GM18868 (cell line): ENCODE data around the gene PAX7.
"Not testable (repeated sequence)": the region's sequence is repeated elsewhere in the genome, so short reads cannot be mapped to it uniquely, and the experiment has no call there.

Experiments
- ATAC-seq: cut with Tn5 transposase; IDR thresholded peaks from one replicate; pipeline ENCODE4 v1.9.1; 2021; ENCODE audit warnings: mild to moderate bottlenecking, moderate library complexity; ENCODE audit not compliant: unreplicated experiment

Gene PAX7

GRCh38 chr1:18748435-18748834 lies 117.8 kb downstream of the PAX7 start:
- ATAC-seq = no peak

DNA sequence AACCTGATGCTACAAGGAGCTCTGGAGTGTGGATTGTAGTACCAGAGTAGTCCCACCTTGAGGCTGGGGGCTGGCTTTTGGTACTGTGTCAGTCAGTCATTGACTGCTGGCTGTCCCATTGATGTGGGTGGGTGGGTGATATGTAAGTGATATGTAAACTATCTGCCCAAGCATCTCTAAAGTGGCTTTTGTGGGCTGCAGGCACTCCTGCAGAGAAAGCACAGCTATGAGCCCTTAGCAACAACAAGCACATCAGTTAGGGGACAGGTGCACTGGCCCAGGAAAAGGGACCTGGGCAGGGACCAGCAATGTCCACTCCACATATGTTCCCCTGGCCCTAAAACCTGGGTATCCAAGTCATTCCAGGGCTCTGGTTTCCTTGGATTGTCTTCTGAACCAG lies 118.9 kb downstream of the PAX7 start:
- ATAC-seq = no peak

GRCh38 chr1:18750600-18750999 lies 120.0 kb downstream of the PAX7 start:
- ATAC-seq = no peak

- ATAC-seq = no peak
These were observed 120.8 kb downstream of the PAX7 start for GRCh38 chr1:18751425-18751824.

DNA sequence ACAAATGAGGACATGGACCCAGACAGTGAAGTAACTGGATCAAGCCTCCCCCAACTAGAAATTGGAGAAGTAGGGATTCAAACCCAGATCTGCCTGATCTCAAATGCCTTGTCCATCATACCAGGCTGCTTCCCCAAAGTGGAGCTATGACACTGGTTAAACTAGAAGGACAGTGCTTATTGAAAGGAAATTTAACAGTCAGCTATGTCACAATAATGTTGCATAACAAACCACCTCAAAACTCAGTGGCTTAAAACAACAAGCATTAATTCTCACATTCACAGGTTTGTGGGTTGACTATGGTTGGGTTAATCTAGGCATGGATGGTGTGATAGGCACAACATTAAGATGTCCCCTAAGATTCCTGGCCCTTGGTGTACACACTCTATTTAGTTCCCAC lies 121.8 kb downstream of the PAX7 start:
- no peak for ATAC-seq

DNA sequence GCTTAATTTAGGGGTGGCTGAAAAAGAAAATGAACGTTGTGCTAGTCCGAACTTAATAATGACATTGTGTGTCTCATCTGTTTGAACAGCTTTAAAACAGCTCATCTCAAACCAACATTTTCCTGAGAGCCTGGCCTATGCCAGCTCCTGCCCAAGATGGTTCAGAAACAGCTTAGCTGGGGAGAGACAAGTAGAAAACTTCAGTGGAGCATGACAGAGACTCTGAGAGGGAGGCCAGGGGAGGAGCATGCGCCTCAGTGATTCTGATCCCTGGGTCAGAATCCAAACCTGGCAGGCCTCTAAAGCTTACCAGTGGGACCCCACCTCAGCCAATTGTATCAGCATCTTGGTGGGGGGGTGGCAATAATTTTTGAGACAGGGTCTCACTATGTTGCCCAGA lies 129.5 kb downstream of the PAX7 start:
- ATAC-seq = no peak

DNA sequence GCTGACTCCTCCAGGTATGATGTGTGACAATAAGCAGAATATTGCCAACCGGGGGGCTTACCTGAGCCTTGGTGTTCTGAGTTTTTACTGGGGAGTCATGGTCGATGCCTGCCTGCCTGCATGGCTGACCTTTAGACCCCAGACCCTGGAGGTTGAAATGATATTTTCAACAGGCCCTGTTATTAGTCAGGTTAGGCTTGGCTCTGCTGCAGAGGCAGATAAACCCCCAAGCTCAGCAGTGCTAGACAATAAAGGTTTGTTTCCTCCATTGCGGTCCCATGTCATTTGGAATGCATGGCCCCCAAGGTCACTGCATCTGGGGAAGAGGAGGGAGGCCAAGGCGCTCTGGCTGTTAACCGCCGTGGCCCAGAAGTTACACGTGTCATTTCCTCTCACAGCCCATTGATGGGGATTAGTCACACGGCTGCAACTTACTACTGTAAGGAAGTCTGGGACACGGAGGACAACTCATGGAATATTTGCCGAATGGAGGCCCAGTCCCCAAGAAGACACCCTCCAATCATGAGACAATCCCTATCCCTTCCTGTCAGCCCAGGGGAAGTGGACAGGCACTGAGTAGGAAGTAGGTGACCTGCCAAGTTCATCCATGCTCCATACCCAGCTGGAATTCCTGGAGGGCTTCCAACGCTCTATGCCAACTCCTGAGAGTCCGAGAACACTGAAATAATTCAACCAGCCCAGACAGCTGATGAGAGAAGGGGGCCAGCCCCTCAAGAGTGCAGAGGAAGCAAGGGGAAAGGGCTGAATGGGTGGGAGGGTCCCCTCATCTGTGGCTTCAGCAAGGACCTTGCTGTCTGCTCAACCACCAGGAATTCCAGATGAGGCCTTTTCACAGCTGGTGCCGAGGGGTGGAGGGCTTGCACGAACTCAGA lies 131.5 kb downstream of the PAX7 start:
- no peak for ATAC-seq

DNA sequence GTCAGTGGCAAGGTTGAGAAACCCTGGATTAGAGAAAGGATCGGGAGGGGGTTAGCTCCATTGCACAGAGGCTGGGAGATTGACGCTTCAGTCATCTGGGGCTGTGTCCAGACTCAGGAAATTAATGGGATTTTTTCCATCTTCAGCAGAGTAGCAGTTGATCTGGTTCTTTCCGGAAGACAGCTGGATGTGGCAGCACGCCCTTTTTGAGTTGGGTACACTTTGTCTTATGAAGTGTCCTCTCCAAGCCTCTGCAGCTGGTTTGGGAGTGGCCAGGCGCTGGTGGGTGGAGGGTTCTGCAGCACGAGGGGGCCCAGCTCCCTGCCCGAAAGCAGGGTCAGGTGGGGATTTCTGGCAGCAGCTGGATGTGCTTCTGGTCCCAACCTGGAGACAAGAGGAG lies 133.7 kb downstream of the PAX7 start:
- ATAC-seq = no peak

DNA sequence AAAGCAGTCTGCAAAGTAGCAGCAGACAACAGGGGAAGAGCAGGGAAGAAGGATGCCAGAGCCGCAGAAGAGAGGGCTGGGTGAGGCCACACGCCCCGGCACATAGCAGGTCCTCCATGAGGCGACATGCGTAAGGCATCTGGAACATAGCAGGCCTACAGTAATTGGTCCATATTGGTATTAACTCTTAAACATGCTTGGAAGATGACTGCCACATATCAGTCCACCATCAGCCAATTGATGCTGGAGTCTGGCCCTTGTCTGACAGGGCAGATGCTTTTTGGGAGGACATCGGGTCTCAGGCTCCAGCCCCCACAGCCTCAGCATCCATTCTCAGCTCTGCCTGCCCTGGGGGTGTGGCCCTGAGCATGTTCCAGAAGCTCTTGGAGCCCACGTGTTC lies 135.1 kb downstream of the PAX7 start:
- ATAC-seq = no peak

DNA sequence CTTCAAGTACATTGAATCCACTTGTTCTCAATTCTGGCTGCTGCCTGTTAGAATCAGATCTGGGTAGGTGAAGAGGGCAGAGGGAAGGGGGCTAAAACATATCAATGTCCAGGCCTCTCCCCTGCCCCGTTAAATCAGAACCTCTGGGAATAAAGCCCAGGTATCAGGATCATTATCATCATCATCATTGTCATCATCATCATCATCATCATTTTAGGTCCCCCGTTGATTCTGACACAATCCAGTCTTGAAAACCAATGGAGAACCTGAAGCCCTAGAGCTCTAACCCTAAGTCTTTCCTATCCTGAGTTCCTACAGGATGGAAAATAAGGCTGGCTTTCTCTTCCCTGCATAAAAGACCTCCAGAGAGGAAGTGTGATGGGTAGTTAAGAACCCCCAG lies 135.7 kb downstream of the PAX7 start:
- no peak for ATAC-seq

GRCh38 chr1:18767576-18767975 lies 136.9 kb downstream of the PAX7 start:
- not testable (repeated sequence) for ATAC-seq

GRCh38 chr1:18768086-18768485 lies 137.4 kb downstream of the PAX7 start:
- no peak for ATAC-seq

DNA sequence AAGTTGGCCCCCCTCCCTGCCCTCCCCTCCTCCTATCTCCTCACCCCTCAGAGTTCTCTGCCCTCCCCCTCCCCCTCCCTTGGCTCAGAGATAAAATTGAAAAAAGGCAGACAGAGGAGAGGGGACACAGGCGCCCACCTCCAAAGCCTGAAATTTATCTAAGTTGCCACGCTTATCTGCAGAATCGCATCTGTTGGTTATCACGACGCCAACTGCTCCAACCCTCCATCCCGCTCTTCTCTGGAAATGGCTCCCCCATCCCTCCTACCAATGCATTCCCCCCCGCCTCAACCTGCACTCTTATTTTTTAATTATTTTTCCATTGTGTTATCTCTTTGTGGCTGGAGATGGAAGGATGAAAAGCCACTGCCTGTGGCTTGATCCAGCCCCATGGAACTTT lies 138.5 kb downstream of the PAX7 start:
- no peak for ATAC-seq

DNA sequence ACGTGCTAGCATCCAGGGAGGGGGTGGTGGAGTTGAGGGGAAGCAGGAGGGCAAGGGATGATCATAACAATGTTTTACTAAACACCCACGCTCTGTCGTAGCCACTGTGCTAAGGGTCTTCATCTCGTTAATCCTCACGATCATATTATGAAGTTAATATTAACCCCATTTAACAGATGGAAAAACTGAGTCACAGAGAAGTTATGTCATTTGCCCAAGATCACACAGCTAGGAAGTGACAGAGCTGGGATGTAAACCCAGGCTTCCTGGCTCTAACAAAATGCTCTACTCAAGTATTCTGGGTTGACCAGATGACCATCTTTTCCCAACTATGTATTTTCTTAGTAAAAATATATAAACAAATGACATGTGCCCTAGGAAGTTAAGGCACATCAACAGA lies 140.2 kb downstream of the PAX7 start:
- no peak for ATAC-seq

- no peak for ATAC-seq
These were observed 143.1 kb downstream of the PAX7 start for GRCh38 chr1:18773753-18774152.

DNA sequence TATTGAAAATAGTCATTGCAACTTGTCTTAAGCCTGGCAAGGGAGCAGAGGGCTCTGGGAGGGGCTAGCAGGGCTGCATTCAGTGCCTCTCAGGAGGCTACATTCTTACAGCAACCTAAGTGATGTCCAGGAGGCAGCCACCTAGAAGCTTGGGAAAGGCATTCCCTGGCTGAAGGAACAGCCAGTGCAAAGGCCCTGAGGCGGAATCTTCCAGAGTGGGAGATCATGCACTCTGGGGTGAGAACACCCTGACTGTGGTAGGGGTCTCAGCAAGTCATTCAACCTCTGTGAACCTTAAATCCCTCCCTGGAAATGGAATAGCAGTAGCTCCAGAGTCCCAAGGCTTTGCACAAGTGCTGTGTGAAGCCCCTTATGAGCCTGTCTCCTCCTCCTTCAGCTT lies 144.7 kb downstream of the PAX7 start:
- no peak for ATAC-seq

GRCh38 chr1:18776777-18777176 lies 146.1 kb downstream of the PAX7 start:
- ATAC-seq = no peak

DNA sequence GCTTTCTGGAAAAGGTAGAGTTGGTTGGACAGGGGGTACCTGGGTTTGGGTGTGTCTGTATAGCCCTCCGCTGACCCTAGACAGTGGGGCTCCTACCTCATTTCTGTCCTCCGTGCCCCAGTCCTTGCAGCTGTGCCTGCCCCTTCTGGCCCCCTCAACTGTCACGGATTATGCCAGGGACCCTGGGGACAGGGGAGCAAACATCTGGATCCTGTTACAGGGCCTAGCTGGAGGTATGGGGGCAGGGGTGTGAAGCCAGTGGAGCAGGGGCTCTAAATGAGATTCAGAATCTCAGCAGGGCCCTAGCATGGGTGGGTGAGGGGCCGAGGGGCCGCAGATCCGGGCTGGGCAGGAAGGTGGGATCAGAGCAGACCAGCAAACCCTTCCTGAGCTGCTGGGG lies 147.8 kb downstream of the PAX7 start:
- no peak for ATAC-seq

DNA sequence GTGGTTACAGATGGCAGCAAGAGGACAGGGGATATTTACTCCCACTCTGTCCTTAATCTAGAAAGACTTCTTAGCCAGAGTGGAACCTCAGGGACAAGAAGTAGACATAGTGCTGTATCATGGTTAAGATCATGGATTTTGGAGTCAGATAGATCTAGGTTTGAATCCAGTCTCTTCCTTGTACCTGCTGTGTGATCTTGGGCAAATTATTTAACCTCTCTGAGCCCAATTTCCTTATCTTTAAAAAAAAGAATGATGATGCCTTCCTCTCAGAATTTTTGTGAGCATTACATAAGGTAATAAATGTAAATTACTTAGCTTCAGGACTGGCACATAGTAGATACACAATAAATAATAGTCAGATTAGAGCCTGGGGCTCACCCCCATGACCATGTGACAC lies 150.4 kb downstream of the PAX7 start:
- no peak for ATAC-seq

- no peak for ATAC-seq
These were observed 153.2 kb downstream of the PAX7 start for GRCh38 chr1:18783705-18784481.

- ATAC-seq = no peak
These were observed 153.8 kb downstream of the PAX7 start for GRCh38 chr1:18784482-18784831.

- no peak for ATAC-seq
These were observed 155.5 kb downstream of the PAX7 start for GRCh38 chr1:18786149-18786548.
